HUES64 (cell line): Measurements from ENCODE around the gene BLOC1S5.

Experiments
- H3K27ac ChIP-seq: 2 replicates; pipeline ENCODE4 v1.7.0; 2013; ENCODE audit warnings: low read depth, low read length, inconsistent platforms
- H3K27me3 ChIP-seq: 2 replicates; pipeline ENCODE4 v1.6.1; 2013; ENCODE audit warnings: mild to moderate bottlenecking, low read length; ENCODE audit not compliant: insufficient read depth
- H3K36me3 ChIP-seq: 2 replicates; pipeline ENCODE4 v1.6.1; 2013; ENCODE audit warnings: mild to moderate bottlenecking, low read length; ENCODE audit not compliant: insufficient read depth
- H3K4me1 ChIP-seq: 2 replicates; pipeline ENCODE4 v1.6.1; 2013; ENCODE audit warnings: mild to moderate bottlenecking, low read length, moderate library complexity; ENCODE audit not compliant: insufficient read depth
- H3K4me3 ChIP-seq: 2 replicates; pipeline ENCODE4 v1.5.1; 2013; ENCODE audit warnings: mild to moderate bottlenecking, low read length, moderate library complexity
- H3K9ac ChIP-seq: 2 replicates; pipeline ENCODE4 v1.6.1; 2013; ENCODE audit warnings: mild to moderate bottlenecking, low read depth, low read length
- H3K9me3 ChIP-seq: 2 replicates; pipeline ENCODE4 v1.6.1; 2013; ENCODE audit warnings: low read depth, low read length; ENCODE audit not compliant: insufficient read depth
- WGBS: fragments of 150-250, 120-280 bp; methylation state at CpG from one replicate; pipeline ENCODE4 v1.1.7; 2013; ENCODE audit warnings: missing lambda C conversion rate; 5-methylcytosine and 5-hydroxymethylcytosine counted together

Gene BLOC1S5

GRCh38 chr6:7971499-7971898 is 92.7 kb downstream of the BLOC1S5 start:
- Histone ChIP-seq H3K9ac (no peak overlapping the region), H3K27ac (no peak overlapping the region), H3K27me3 (no peaks in the 10 kb centered on the region), H3K4me3 (no peak overlapping the region), H3K9me3 (peaks cover 15% of the 10 kb centered on the region), H3K36me3 (no peaks in the 10 kb centered on the region; the same call in 1 of the 2 replicates), H3K4me1 (no peaks in the 10 kb centered on the region)
- 78% methylated on average over 1 of the region's 2 CpGs for WGBS

GRCh38 chr6:7970616-7971015 is 93.6 kb downstream of the BLOC1S5 start:
- Histone ChIP-seq H3K4me1 (no peaks in the 10 kb centered on the region), H3K27me3 (no peaks in the 10 kb centered on the region), H3K4me3 (no peak overlapping the region), H3K27ac (no peak overlapping the region), H3K9me3 (peaks cover 15% of the 10 kb centered on the region), H3K9ac (no peak overlapping the region), H3K36me3 (no peaks in the 10 kb centered on the region; the same call in 1 of the 2 replicates)
- 76% methylated on average over 3 of the region's 3 CpGs for WGBS
